A673 (cell line): ENCODE results near the gene ZFYVE19. TPM values are rescaled to one million over a fixed set of nuclear protein-coding genes. Genes with fewer than 3 reads are reported as not detected.

Experiments
- BruUV-seq: library from RNA; stranded (reverse); fragments of 400-500 nt; replicated peaks from 2 replicates; lab custom pipeline; 2021; lab: Mats Ljungman, UMichigan
- CTCF ChIA-PET: fragments of 300-600 bp; sonication (Branson Sonifier 250); formaldehyde crosslinking; loops from one replicate; lab custom pipeline; 2022; ENCODE audit warnings: antibody characterized with exemption; lab: Charles Lee
- POLR2A ChIA-PET: fragments of 300-600 bp; sonication (Branson Sonifier 250); formaldehyde crosslinking; loops from one replicate; lab custom pipeline; 2022; ENCODE audit warnings: antibody characterized with exemption; ENCODE audit not compliant: low non-redundant PET; lab: Charles Lee
- DNase-seq: peaks from one replicate; pipeline ENCODE4 v3.0.0-alpha.2; 2015; ENCODE audit warnings: low spot score
- H3K27ac ChIP-seq: fragments of 200-600 bp; sonication (generic); 2 replicates; pipeline ENCODE4 v1.5.1; 2016; ENCODE audit warnings: mixed run types, low read depth, mild to moderate bottlenecking, mixed read lengths, antibody characterized with exemption, low read length; ENCODE audit not compliant: poor library complexity, severe bottlenecking
- H3K27me3 ChIP-seq: fragments of 200-600 bp; sonication (generic); replicated peaks from 2 replicates; pipeline ENCODE4 v1.6.1; 2017; ENCODE audit warnings: mixed run types, low read depth, mild to moderate bottlenecking, mixed read lengths, antibody characterized with exemption, low read length; ENCODE audit not compliant: insufficient read depth, poor library complexity
- H3K36me3 ChIP-seq: fragments of 200-600 bp; sonication (generic); 2 replicates; pipeline ENCODE4 v1.6.1; 2016; ENCODE audit warnings: mixed run types, mild to moderate bottlenecking, mixed read lengths, antibody characterized with exemption, low read length; ENCODE audit not compliant: insufficient read depth, poor library complexity, severe bottlenecking
- H3K4me1 ChIP-seq: fragments of 200-600 bp; sonication (generic); 2 replicates; pipeline ENCODE4 v1.6.1; 2017; ENCODE audit warnings: mixed run types, mild to moderate bottlenecking, mixed read lengths, antibody characterized with exemption, low read length; ENCODE audit not compliant: insufficient read depth, poor library complexity, severe bottlenecking
- H3K4me3 ChIP-seq: fragments of 200-600 bp; sonication (generic); 2 replicates; pipeline ENCODE4 v1.5.1; 2016; ENCODE audit warnings: low read depth, mixed run types, mild to moderate bottlenecking, mixed read lengths, low read length; ENCODE audit not compliant: poor library complexity, severe bottlenecking
- H3K9me3 ChIP-seq: fragments of 200-600 bp; sonication (generic); 2 replicates; pipeline ENCODE4 v1.6.1; 2016; ENCODE audit warnings: mixed run types, low read depth, mild to moderate bottlenecking, mixed read lengths, antibody characterized with exemption, low read length; ENCODE audit not compliant: poor library complexity, severe bottlenecking
- EZH2 ChIP-seq: fragments of 200-600 bp; sonication (generic); IDR thresholded peaks from 2 replicates; pipeline ENCODE4 v1.6.1; 2017; ENCODE audit warnings: borderline replicate concordance, low read depth, mild to moderate bottlenecking, mixed read lengths, antibody characterized with exemption, low read length; ENCODE audit not compliant: poor library complexity, severe bottlenecking
- intact Hi-C: fragments of 100-400 bp; cut with micrococcal nuclease; formaldehyde crosslinking; loops from one replicate; pipeline ENCODE4 v1.10.0; 2022; ENCODE audit not compliant: unreplicated experiment
- total RNA-seq: library from RNA; stranded (reverse); gene quantifications from 2 replicates; pipeline ENCODE4 v1.2.3, GENCODE V29; 2021
- TF ChIP-seq, protein P1 (sequence below): fragments of 300-800, 200-600 bp; sonication (generic); conservative IDR thresholded peaks from 2 replicates; pipeline ENCODE4 v1.5.1; 2017; ENCODE audit warnings: low read depth, mild to moderate bottlenecking, antibody characterized with exemption, low read length, moderate library complexity, mixed read lengths

Gene ZFYVE19
- total RNA-seq, 1 experiment from 2014 or later: 26.4 TPM

- intact Hi-C loops: no loop called here
- POLR2A ChIA-PET: no interaction called here
- DNase-seq: peak; percentile 34
- Histone ChIP-seq H3K27me3 (peaks cover 21% of the 10 kb centered on the region), H3K4me1 (peaks cover 3% of the 10 kb centered on the region), H3K9me3 (no peaks in the 10 kb centered on the region), H3K36me3 (no peaks in the 10 kb centered on the region), H3K4me3 (peak overlapping the region; percentile 61), H3K27ac (no peak overlapping the region)
- no TSS peak for BruUV-seq
- CTCF ChIA-PET: no interaction called here
- TF ChIP-seq, protein P1, sequence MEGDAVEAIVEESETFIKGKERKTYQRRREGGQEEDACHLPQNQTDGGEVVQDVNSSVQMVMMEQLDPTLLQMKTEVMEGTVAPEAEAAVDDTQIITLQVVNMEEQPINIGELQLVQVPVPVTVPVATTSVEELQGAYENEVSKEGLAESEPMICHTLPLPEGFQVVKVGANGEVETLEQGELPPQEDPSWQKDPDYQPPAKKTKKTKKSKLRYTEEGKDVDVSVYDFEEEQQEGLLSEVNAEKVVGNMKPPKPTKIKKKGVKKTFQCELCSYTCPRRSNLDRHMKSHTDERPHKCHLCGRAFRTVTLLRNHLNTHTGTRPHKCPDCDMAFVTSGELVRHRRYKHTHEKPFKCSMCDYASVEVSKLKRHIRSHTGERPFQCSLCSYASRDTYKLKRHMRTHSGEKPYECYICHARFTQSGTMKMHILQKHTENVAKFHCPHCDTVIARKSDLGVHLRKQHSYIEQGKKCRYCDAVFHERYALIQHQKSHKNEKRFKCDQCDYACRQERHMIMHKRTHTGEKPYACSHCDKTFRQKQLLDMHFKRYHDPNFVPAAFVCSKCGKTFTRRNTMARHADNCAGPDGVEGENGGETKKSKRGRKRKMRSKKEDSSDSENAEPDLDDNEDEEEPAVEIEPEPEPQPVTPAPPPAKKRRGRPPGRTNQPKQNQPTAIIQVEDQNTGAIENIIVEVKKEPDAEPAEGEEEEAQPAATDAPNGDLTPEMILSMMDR: no peak
- TF ChIP-seq EZH2: no peak
These were observed 37.8 kb downstream of the ZFYVE19 start for GRCh38 chr15:40844696-40845030.

- peak overlapping the region; percentile 61 for H3K4me3 ChIP-seq
- H3K9me3 ChIP-seq: no peaks in the 10 kb centered on the region
- peaks cover 3% of the 10 kb centered on the region for H3K4me1 ChIP-seq
- DNase-seq: no peak
- H3K27ac ChIP-seq: no peak overlapping the region
- ChIA-PET CTCF (no interaction called here), POLR2A (interaction anchor here (0.7 kb wide), 1 partner anchor 1589 kb away, joined by 3 read pairs; no protein-coding TSS in a partner anchor)
- no peaks in the 10 kb centered on the region for H3K36me3 ChIP-seq
- no TSS peak for BruUV-seq
- intact Hi-C loops: no loop called here
- H3K27me3 ChIP-seq: peaks cover 21% of the 10 kb centered on the region
- no peak for TF ChIP-seq EZH2
- TF ChIP-seq, protein P1: no peak
These were observed 38.1 kb downstream of the ZFYVE19 start for GRCh38 chr15:40845036-40845435.

DNA sequence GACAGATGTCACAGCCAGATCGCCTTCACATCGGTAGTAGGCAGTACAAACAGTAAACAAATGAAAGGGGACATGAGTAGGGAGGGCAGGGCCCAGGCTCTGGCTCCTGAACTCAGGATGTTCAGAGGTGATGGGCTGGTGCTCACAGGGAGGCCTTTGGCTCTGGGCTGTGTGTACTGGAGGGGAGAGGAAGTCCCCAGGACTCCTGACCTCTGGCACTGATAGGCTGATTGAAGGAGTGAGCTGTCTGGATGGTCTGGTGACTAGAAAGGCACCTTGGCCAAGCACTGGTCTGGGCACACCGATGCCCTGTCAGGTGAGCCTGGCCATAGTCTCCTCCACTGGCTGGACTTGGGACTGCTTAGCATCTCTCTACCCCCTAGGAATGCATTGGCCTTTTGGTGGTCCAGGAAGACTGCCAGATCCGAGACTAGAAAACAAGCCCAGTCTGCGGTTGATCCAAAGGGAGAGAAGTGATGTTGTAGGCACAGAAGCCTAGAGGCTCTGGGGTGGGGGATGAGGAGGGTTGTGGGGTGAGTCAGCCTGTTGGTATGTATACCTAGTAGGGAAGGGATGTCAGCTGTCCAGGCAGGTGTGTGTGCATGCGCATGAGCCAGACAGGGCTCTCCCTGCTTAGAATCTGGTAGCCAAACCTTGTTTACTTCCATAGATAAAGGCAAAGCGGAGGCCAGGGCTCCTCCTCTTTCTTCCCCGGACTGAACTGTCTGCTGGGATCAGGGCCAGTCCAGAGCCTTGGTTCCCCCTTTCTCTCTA is 38.8 kb downstream of the ZFYVE19 start:
- POLR2A ChIA-PET: interaction anchor here (0.7 kb wide), 1 partner anchor 1588 kb away, joined by 3 read pairs; no protein-coding TSS in a partner anchor
- BruUV-seq: no TSS peak
- intact Hi-C loops: no loop called here
- H3K27me3 ChIP-seq: peaks cover 21% of the 10 kb centered on the region
- H3K4me3 ChIP-seq: no peak overlapping the region
- no peaks in the 10 kb centered on the region for H3K9me3 ChIP-seq
- H3K36me3 ChIP-seq: no peaks in the 10 kb centered on the region
- TF ChIP-seq, protein P1: no peak
- TF ChIP-seq EZH2: no peak
- peaks cover 3% of the 10 kb centered on the region for H3K4me1 ChIP-seq
- no peak overlapping the region for H3K27ac ChIP-seq
- CTCF ChIA-PET: no interaction called here
- DNase-seq: no peak
